ENCODE measurements around the gene CEACAM19.

CEACAM19 gene

DNA sequence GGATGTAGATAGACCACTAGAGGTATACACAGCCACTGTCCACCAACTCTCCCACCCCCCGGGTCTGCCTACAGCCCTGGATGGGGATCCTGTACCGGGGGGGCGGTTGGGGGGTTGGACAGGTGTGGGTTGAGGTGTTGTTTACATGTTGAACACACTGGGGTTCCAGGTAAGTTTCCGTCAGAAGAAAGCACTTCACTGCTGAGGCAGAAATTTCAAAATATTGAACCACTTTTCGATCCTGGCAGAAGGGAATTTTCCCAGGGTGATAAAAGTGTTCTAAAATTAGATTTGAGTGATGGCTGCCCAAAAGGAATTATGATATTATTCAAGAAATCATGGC is 21.1 kb downstream of the CEACAM19 start:
- H3K4me3 ChIP-seq (ENCODE audit: low read length), result no peak overlapping the region
- TF ChIP-seq, protein P1, sequence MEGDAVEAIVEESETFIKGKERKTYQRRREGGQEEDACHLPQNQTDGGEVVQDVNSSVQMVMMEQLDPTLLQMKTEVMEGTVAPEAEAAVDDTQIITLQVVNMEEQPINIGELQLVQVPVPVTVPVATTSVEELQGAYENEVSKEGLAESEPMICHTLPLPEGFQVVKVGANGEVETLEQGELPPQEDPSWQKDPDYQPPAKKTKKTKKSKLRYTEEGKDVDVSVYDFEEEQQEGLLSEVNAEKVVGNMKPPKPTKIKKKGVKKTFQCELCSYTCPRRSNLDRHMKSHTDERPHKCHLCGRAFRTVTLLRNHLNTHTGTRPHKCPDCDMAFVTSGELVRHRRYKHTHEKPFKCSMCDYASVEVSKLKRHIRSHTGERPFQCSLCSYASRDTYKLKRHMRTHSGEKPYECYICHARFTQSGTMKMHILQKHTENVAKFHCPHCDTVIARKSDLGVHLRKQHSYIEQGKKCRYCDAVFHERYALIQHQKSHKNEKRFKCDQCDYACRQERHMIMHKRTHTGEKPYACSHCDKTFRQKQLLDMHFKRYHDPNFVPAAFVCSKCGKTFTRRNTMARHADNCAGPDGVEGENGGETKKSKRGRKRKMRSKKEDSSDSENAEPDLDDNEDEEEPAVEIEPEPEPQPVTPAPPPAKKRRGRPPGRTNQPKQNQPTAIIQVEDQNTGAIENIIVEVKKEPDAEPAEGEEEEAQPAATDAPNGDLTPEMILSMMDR (IDR thresholded peaks at IDR 0.05; ENCODE audit: insufficient read depth, low read depth, low read length, missing control alignments), result no peak
- DNase-seq (ENCODE audit: low read depth), result no peak

DNA sequence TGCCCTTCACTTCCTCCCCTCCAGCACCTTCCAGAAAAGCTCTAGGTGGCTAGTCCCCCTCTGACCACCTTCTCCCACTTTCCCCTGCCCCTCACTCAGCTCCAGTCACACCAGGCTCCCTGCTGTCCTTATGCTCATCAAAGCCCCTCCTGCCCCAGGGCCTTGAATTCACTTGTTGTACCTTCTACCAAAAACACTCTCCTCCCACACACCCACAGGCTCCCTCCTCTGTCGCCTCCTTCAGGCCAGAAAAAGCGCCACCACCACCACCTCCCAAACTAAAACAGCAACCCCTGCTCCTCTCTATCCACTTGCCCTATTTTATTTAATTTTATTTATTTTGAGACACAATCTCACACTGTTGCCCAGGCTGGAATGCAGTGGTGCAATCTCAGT is 22.9 kb downstream of the CEACAM19 start:
- H3K4me3 ChIP-seq (ENCODE audit: low read length), result no peak overlapping the region
- no peak for DNase-seq (ENCODE audit: low read depth)
- TF ChIP-seq, protein P1 (IDR thresholded peaks at IDR 0.05; ENCODE audit: insufficient read depth, low read depth, low read length, missing control alignments), result peak; percentile 36

DNA sequence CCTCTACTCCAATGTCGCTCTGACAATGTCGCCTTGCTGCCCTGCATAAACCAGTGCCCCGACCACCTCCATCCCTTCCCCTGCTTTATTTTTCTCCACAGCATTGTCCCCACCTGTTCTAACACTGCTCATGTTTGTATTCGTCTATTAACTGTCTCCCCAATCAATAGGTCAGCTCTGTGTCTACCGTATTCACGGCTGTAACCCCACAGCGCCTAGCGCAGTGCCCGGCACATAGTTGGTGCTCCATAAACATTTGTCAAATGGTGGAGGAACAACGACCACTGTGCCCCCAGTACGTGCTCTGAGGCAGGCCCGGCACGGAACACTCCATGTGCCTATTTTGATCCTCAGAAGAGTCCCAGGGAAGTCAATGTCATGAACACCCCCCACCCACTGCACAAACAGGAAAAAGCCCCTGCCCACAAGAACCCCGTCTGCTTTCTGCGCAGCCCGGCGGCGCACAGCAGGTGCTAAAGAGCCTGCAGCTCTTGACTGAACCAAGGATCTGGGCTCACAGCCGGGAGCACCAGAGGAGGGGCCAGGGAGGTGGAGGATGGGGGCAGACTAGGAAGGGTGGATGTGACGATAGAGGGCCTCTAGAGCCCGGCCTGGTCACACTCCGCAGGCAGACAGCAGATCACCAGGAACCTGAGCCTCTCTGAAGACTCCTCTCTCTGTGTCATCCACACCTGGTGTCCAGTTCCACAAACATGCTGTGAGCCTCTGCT is 25.8 kb downstream of the CEACAM19 start:
- DNase-seq (ENCODE audit: low read depth), result no peak
- TF ChIP-seq, protein P1 (IDR thresholded peaks at IDR 0.05; ENCODE audit: insufficient read depth, low read depth, low read length, missing control alignments), result no peak
- no peak overlapping the region for H3K4me3 ChIP-seq (ENCODE audit: low read length)

DNA sequence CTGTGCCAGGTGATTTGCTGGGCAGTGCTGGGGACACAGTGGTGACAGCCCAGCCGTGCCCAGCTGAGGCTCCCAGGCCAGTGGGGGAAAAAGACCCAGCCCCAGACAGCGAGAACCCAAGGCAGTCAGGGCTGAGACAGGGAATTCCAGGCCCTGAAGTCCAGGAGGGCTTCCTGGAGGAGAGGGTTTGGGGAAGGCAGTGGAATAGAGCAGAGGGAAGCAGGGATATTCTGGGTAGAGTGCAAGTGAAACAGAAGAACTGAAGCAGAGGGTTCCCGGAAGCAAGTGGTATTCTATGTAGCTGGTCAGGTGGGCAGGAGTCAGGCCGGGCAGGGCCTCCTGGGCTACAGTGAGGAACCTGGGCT is 26.4 kb downstream of the CEACAM19 start:
- H3K4me3 ChIP-seq (ENCODE audit: low read length), result no peak overlapping the region
- DNase-seq (ENCODE audit: low read depth), result no peak
- TF ChIP-seq, protein P1 (IDR thresholded peaks at IDR 0.05; ENCODE audit: insufficient read depth, low read depth, low read length, missing control alignments), result no peak

DNA sequence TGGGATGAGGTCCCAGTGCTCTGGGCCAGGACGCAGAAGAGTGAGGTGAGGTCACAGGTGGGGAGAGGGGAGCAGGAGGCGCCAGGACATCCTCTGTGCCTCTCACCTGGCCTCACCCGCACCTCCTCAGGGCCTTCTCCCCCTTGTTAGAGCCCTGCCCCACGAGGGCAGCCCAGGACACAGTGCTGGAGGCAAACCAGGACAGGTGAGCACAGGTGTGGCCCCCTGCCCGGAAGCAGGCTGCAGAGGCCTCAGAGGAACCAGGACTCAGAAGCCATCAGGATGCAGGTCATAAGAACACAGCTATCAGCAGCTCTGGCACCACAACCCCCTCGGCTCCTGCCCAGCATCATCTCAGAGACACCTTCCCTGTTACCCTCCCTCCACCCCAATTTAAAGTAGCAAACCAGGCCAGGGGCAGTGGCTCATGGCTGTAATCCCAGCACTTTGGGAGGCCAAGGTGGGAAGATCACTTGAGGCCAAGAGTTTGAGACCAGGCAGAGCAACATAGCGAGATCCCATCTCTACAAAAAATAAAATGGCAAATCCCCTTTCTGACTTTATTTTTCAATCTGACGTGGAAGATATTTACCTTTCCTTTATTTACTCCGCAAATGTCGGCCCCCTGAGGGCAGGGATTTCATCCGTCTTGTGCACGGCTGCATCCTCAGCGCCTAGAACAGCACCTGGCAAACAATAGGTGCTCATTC is 27.4 kb downstream of the CEACAM19 start, which contains the start of gene CEACAM16:
CEACAM16 (plus strand) TSS at position 660 of the 710 bp plus-strand sequence. CDS start 2,306 bp downstream, outside the sequence.
- no peak within 1 kb of the TSS for H3K4me3 ChIP-seq (ENCODE audit: low read length)
- no peak for DNase-seq (ENCODE audit: low read depth)
- TF ChIP-seq, protein P1 (IDR thresholded peaks at IDR 0.05; ENCODE audit: insufficient read depth, low read depth, low read length, missing control alignments), result no peak

DNA sequence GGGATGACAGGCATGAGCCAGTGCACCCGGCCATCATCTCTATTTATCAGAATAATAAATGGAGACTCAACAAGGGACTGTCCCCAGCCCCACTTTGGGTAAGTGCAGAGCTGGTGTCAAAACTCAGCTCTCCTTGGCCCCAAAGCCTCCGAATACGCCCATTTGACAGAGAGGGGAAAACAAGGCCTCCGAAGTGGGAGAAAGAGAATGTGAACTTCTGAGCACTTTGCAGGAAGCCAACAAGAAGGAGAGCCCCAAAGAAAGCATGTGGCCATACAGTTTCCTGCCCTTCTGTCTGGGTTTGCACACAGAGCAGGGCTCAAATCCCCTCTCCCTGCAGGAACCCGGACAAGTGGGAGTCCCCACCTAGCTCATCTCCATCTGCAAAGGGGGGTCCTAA is 29.3 kb downstream of the CEACAM19 start:
- TF ChIP-seq, protein P1 (IDR thresholded peaks at IDR 0.05; ENCODE audit: insufficient read depth, low read depth, low read length, missing control alignments), result no peak
- H3K4me3 ChIP-seq (ENCODE audit: low read length), result no peak overlapping the region
- DNase-seq (ENCODE audit: low read depth), result no peak

All from epithelial cell of esophagus (primary cell).